ENCODE measurements around the gene GNG2. TPM values are rescaled to one million over a fixed set of nuclear protein-coding genes. Genes with fewer than 3 reads are reported as not detected.

Gene GNG2
- total RNA-seq: 1 to 10 TPM; 6.2 to 6.6 TPM

GRCh38 chr14:51860164-51860824 is at the start of gene GNG2:
Gene GNG2 (plus strand): TSS chr14:51860612. CDS start chr14:51950679, 90,067 bp downstream.
- peak within 1 kb of the TSS in 2 of 4 donors; percentile 2 to 39 for H3K27ac ChIP-seq
- no peaks in the 10 kb centered on the region for H3K36me3 ChIP-seq (replicated peaks in 1 of 2; ENCODE audit: insufficient read depth in 1 of 2, low read depth in 2 of 2)
- no peak within 1 kb of the TSS for H3K4me3 ChIP-seq
- WGBS, 2 donors: 4 to 8% methylated on average over 17 to 22 of the region's 22 CpGs
- peaks cover 13% of the 10 kb centered on the region for H3K4me1 ChIP-seq
- ATAC-seq (peak; percentile 89), DNase-seq (peak; percentile 50 to 77 (median 70))
- H3K9me3 ChIP-seq: no peaks in the 10 kb centered on the region
- TF ChIP-seq POLR2A (IDR thresholded peaks at IDR 0.05) (peak in 2 of 3 donors; percentile 45 to 61), CTCF (IDR thresholded peaks at IDR 0.05) (no peak)
- H3K27me3 ChIP-seq: no peaks in the 10 kb centered on the region
- intact Hi-C loops (cut with DNase I): no loop called here

GRCh38 chr14:51811706-51812105 is 48.7 kb upstream of the GNG2 start:
- Histone ChIP-seq H3K9me3 (no peaks in the 10 kb centered on the region), H3K27me3 (no peaks in the 10 kb centered on the region), H3K27ac (no peak overlapping the region), H3K4me3 (no peak overlapping the region), H3K36me3 (replicated peaks in 1 of 2; ENCODE audit: insufficient read depth in 1 of 2, low read depth in 2 of 2) (no peaks in the 10 kb centered on the region), H3K4me1 (no peaks in the 10 kb centered on the region)
- ATAC-seq: no peak
- TF ChIP-seq CTCF (IDR thresholded peaks at IDR 0.05) (no peak), POLR2A (IDR thresholded peaks at IDR 0.05) (no peak)
- intact Hi-C loops (cut with DNase I): no loop called here
- no peak for DNase-seq

- TF ChIP-seq POLR2A (IDR thresholded peaks at IDR 0.05) (no peak), CTCF (IDR thresholded peaks at IDR 0.05) (no peak)
- Histone ChIP-seq H3K4me3 (no peak overlapping the region), H3K9me3 (no peaks in the 10 kb centered on the region), H3K36me3 (replicated peaks in 1 of 2; ENCODE audit: insufficient read depth in 1 of 2, low read depth in 2 of 2) (no peaks in the 10 kb centered on the region), H3K27me3 (no peaks in the 10 kb centered on the region), H3K4me1 (no peaks in the 10 kb centered on the region), H3K27ac (no peak overlapping the region)
- intact Hi-C loops (cut with DNase I): no loop called here
- 60 to 71% methylated on average over 13 to 15 of the region's 15 CpGs for WGBS, 2 donors
- no peak for ATAC-seq
- no peak for DNase-seq
Measured at GRCh38 chr14:51816031-51816430, 44.4 kb upstream of the GNG2 start.

- intact Hi-C loops (cut with DNase I): no loop called here
- no peaks in the 10 kb centered on the region for H3K36me3 ChIP-seq (replicated peaks in 1 of 2; ENCODE audit: insufficient read depth in 1 of 2, low read depth in 2 of 2)
- no peak overlapping the region for H3K4me3 ChIP-seq
- no peaks in the 10 kb centered on the region for H3K9me3 ChIP-seq
- 64 to 70% methylated on average over 2 of the region's 2 CpGs for WGBS, 2 donors
- DNase-seq (no peak), ATAC-seq (no peak)
- no peak for TF ChIP-seq CTCF (IDR thresholded peaks at IDR 0.05)
- no peak for TF ChIP-seq POLR2A (IDR thresholded peaks at IDR 0.05)
- no peaks in the 10 kb centered on the region for H3K27me3 ChIP-seq
- H3K4me1 ChIP-seq: no peaks in the 10 kb centered on the region
- H3K27ac ChIP-seq: no peak overlapping the region
Measured at GRCh38 chr14:51817326-51817725, 43.1 kb upstream of the GNG2 start.

- intact Hi-C loops (cut with DNase I): no loop called here
- ATAC-seq (no peak), DNase-seq (no peak)
- Histone ChIP-seq H3K27me3 (no peaks in the 10 kb centered on the region), H3K36me3 (replicated peaks in 1 of 2; ENCODE audit: insufficient read depth in 1 of 2, low read depth in 2 of 2) (no peaks in the 10 kb centered on the region), H3K4me1 (no peaks in the 10 kb centered on the region), H3K27ac (no peak overlapping the region), H3K4me3 (no peak overlapping the region), H3K9me3 (no peaks in the 10 kb centered on the region)
- 64 to 74% methylated on average over 9 of the region's 9 CpGs for WGBS, 2 donors
- no peak for TF ChIP-seq CTCF (IDR thresholded peaks at IDR 0.05)
- no peak for TF ChIP-seq POLR2A (IDR thresholded peaks at IDR 0.05)
Measured at GRCh38 chr14:51818748-51819380, 41.5 kb upstream of the GNG2 start.

Measured in body of pancreas (tissue), 4 donors.